GM21576 (cell line): ENCODE results near the gene TPI1.
"Not testable (repeated sequence)": the region's sequence is repeated elsewhere in the genome, so short reads cannot be mapped to it uniquely, and the experiment has no call there.

Experiments
- ATAC-seq: cut with Tn5 transposase; IDR thresholded peaks from one replicate; pipeline ENCODE4 v1.9.1; 2021; ENCODE audit warnings: mild to moderate bottlenecking, moderate library complexity; ENCODE audit not compliant: unreplicated experiment

Gene TPI1

DNA sequence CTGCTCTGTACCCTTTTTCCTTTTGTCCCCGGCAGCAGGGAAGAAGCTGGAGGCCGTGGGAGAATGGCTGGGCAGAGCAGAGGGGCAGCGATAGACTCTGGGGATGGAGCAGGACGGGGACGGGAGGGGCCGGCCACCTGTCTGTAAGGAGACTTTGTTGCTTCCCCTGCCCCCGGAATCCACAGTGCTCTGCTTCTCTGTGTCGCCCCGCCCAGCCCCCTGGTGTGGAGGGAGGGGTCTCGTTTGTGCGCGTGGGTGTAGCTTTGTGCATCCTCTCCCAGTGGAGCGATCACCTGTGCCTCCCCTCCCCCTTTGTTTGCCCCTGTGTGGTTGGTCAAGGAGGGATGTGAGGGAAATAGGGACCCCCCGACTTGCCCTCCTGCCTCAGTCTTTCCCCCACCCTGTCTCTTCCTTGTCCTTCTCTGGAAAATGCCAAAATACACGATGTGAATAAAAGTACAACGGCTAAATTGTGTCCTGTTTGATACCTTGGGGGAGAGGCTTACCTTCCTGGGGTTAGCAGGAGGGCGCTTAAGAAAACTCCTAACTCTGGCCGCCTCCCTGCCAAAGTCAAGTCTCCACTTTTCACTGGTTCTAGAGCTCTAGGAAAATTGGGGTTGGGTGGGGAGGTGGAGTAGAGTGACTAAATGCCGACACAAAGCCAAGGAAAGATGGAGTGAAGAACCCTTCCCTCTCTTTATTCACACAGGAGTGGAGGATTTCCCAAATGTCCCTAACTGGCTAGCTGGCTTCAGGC, 990 bp upstream of the TPI1 start:
- no peak for ATAC-seq

DNA sequence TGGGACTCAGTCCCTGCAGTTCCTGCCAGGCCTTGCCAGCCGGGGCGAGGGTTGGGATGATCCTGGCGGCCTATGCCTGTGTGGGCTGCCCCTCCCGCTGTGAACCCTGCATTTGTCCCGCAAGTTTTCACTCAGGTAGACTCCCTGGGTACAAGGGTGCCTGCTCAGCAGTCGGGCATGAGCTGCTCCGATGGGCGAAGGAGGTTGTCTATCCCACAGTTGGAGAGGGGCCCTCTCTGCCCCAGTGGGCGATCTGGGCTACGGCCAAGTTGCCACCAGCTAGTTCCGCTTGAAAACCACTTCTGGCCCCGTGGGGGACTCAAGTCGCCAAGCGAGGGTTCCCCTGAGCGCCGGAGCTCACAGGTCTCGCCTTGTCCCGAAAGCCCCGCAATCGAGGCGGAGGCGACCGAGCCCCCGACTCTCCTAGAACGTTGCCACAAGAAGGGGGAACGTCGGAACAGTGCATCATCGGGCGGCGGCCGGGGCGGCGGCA, 365 bp upstream of the TPI1 start:
- peak; percentile 6 for ATAC-seq

DNA sequence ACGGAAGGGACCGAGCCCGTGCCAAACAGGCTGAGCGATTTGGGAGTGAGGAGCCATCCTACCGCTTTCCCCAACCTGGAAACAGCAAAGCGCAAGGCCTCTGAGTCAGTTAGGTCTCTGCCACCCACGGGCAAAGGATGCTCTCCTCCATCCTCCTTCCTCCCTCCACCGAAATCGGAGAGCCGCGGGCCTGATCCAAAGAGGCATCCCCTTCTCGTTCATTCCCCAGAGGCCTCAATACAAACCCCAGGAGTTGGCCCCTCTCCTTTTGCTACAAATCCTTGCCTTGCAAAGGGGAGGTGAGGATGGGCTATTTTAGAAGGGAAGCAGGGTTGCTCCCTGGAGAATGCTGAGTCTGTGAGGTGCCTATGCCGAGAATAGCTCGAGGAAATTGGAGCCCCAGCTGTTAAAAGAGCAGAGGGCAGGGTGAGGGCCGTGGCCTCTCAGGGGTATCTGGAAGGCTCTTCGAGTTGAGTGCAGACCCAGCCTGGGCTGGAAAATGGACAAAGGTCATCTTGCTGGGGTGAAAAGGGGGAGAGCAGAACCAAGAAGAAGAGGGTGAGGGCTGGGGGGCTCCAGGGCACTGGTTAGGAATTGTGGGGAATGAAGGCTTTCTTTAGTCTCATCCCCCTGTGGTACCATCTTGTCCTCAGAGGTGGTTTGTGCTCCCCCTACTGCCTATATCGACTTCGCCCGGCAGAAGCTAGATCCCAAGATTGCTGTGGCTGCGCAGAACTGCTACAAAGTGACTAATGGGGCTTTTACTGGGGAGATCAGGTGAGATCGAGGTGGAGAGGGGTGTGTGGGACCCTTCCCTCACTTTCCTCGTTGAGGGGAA, 1.1 kb downstream of the TPI1 start:
- ATAC-seq, result no peak

DNA sequence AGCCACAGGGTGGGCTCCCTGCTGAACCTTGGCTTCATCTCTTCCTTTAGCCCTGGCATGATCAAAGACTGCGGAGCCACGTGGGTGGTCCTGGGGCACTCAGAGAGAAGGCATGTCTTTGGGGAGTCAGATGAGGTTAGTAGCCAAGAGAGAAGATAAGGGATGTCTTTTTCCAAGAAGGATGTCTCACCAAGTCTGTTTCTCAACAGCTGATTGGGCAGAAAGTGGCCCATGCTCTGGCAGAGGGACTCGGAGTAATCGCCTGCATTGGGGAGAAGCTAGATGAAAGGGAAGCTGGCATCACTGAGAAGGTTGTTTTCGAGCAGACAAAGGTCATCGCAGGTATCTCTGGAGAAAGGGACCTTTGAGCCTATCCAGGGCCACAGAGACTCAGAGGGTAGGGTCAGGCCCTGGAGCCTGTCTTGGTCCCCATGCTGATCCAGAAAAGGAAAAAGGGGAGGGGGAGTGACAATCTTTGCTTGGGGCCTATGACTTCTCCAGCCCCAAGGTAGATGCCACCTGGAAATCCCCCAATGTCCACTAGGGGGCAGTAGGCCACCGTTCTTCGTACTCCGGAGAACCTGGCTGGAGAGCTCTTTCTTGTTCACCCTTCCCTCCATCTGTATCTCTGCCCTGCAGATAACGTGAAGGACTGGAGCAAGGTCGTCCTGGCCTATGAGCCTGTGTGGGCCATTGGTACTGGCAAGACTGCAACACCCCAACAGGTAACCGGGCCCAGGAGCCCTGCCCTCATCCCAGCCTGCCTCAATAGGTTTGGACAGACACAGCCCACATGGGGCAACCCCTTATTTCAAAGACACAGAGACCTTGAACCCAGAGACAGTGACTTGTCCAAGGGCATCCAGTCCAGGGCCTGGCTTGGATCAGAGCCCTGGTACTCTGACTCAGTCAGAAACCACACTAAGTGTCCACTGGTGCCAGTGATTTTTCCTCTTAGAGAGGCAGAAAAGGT, 2.0 kb downstream of the TPI1 start:
- no peak for ATAC-seq

DNA sequence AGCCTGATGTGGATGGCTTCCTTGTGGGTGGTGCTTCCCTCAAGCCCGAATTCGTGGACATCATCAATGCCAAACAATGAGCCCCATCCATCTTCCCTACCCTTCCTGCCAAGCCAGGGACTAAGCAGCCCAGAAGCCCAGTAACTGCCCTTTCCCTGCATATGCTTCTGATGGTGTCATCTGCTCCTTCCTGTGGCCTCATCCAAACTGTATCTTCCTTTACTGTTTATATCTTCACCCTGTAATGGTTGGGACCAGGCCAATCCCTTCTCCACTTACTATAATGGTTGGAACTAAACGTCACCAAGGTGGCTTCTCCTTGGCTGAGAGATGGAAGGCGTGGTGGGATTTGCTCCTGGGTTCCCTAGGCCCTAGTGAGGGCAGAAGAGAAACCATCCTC, 3.0 kb downstream of the TPI1 start:
- ATAC-seq, result not testable (repeated sequence)

DNA sequence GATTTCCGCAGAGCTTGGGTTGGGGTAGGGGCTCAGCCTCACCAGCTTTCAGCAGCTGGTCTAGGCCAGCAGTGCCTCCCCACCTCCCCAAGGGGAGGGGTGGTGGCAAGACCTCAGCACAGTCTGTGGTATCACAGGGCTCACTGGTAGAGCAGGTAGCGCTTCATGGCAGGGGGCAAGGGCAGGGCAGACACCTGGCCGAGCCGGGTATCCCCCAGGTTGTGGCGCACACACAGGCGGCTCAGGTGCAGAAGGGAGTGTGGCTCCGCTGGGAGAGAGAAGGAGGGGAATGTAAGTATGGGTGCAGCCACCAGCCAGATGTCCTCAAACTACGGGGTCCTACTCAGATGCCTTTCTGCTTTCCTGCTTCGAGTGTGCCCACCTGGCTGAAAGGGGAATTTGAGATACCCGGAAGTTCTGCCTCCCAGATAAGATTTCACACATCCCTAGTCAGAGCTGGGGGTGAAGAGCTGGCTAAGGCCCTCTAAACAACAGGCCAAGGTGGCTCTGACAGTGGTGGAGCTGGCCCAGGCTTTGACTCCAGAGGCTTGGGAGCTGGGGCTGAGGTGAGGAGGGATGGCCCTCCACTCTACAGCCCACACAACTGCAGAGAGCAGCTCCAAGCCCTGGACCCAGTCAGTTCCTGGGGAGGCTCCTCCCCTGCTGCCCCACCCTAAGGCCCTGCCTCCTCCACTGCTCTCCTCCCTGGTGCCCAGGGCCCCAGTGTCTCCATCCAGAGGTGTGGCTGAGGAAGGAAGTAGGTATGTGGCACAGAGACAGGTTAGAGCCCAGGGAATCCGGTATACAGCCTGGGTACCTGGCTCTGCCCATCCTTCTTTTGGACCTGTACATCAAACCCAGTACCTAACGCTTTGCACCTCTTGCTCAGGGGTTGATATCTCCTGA, 4.0 kb downstream of the TPI1 start:
- no peak for ATAC-seq

DNA sequence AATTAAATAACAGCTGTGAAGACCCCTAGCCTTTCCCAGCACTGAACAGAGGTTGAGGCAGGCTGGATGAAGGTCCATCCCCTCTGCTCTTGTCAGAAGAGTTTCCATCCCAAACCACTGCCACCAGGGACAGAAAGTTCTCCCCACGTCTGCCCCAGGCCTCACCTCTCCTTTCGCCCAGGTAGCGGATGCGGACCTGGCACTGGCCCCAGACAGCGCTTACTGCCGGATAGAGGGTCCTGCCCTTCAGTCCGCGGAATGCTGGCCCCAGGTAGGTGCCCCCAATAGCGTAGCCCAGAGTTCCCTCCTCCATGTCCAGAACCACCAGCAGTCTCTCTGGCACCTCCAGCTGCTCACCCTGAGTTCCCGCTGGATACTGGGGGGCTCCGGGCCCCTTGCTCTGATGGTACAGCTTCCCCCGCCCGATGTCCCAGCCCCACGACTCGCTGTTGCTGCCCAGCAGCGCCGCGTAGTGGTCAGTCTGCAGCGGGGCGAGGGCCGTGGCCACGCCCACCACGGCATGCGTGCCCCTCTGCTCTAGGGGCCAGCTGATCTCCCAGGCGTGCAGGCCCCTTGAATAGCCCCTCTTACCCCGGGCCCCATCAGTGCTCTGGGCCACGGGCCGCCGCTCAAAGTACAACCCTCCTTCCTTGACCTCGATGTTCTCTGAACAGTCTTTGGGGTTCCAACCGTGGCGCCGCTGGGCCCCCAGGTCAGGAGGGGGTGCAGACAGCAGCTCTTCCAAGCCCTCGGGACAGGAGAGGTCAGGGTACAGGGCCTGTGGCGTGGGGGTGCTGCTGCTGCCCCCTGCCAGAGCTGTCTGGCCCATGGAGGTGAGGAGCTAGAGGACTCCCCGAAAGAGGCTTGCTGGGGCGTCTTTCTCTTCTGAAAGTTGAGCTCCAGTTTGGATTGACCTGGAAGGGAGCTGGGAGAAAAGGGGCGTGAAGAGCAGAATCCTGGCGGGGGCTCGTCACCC, 5.0 kb downstream of the TPI1 start:
- ATAC-seq, result no peak

DNA sequence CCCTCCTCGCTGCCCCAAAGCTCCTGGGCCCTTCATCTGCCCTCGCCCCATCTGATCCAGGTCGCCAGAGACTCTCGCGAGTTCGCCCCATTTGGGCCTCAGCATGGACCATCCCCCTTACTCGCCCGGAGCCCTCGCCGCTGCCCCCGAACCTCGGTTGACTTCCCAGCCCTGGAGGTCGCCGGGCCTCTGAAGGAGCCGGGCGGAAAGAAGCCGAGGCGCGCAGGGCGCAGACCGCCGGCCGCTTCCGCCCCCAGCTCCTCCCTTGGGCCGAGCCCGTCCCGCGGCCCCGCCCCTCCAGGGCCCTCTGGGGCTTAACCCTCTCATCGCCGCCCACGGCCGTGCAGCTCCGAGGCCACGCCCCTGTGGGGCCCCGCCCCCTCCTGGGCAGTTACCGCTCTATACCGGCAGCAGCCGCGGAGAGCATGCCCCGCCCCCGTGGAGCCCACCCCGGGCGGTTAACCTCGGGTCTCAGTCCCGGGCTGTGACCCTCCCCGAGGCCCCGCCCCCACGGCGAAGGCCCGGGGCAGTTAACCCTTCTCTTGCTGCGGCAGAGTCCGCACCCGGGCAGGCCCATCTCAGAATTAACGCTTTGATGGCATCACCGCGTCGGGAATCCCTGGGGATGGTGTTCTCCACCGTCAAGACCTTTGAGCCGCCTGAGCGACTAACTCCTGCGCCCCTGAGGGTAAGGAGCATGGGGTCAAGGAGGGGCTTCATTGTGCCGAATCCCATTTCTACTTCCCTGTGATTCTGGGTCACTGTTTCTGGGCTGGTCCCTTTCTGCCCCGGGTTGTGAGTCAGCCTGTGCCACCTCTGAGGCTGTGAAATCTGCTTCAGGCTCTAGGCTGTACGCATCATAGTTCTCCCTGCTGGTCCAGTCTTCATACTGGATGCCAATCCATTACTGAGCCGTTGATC, 6.0 kb downstream of the TPI1 start, which contains the start of gene SPSB2:
TSS of gene SPSB2 (minus strand) at position 210 of the 921 bp plus-strand sequence. CDS start 402 bp downstream, outside the sequence.
- ATAC-seq, result peak; percentile 62

DNA sequence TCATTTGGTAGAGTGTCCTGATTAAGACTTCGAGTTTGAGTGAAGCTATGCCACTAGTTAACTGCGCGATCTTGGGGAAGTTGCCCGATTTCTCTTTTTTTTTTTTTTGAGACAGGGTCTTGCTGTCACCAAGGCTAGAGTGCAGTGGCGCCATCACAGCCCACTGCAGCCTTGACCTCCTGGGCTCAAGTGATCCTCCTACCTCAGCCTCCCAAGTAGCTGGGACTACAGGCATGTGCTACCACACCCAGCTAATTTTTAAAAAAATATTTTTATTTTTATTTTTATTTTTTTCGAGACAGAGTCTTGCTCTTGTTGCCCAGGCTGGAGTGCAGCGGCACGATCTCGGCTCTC, 6.7 kb downstream of the TPI1 start:
- not testable (repeated sequence) for ATAC-seq

DNA sequence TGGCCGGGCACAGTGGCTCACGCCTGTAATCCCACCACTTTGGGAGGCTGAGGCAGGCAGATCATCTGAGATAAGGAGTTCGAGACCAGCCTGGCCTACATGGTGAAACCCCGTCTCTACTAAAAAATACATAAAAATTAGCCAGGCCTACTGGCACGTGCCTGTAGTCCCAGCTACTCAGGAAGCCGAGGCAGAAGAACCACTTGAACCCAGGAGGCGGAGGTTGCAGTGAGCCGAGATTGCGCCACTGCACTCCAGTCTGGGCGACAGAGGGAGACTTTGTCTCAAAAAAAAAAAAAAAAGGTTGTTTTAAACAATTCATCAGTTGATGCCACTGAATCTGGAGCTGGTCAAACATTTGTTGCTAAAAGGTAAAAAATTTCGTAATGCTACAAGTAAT, 12.5 kb downstream of the TPI1 start:
- ATAC-seq, result not testable (repeated sequence)

DNA sequence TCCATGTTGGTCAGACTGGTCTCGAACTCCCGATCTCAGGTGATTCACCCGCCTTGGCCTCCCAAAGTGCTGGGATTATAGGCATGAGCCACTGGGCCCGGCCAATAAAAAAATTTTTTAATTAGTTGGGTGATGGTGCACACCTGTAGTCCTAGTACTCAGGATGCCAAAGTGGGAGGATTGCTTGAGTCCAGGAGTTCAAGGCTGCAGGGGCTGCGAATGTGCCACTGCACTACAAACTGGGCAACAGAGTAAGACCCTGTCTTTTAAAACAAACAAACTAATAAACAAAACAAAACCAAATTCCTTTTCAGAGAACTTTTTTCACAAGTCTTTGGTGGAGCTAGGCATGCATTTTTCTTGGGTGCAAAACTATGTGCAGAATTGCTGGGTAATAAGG, 15.9 kb downstream of the TPI1 start:
- no peak for ATAC-seq

DNA sequence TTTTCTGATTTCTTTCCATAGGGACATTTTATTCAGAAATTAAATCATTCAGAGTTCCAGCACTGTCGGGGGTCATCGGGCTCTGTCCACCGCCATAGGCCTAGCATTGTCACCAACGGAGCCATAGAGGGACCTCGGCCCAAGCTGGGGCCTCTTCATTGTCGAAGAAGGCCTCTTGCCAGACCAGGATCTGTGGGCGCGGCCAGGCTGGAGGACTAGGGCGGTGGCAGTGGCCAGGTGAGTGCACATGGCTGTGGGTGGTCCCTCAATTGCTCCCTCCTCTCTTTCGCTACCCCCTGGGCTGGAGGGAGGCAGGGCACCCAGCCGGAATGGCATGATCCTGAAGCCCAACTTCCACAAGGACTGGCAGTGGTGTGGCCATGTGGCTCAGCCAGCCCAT, 16.4 kb downstream of the TPI1 start:
- ATAC-seq, result no peak

DNA sequence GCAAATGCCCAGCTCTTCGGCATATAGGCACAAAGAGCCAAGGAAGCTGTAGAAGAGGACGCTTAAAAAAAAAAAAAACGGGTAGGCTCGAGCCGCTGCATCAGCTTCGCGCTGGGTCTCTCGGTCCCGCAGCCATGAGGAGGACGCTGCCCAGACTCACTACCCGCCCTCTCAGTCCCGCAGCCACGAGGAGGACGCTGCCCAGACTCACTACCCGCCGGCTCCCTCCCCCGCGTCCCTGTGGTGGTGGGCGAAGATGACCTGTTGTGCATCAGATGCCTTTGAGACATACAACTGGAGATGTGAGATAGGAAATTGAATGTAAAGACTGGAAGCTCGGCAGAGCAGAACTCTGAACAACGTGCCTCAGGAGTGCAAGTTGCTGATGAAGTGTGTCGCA, 17.2 kb downstream of the TPI1 start:
- ATAC-seq, result no peak

DNA sequence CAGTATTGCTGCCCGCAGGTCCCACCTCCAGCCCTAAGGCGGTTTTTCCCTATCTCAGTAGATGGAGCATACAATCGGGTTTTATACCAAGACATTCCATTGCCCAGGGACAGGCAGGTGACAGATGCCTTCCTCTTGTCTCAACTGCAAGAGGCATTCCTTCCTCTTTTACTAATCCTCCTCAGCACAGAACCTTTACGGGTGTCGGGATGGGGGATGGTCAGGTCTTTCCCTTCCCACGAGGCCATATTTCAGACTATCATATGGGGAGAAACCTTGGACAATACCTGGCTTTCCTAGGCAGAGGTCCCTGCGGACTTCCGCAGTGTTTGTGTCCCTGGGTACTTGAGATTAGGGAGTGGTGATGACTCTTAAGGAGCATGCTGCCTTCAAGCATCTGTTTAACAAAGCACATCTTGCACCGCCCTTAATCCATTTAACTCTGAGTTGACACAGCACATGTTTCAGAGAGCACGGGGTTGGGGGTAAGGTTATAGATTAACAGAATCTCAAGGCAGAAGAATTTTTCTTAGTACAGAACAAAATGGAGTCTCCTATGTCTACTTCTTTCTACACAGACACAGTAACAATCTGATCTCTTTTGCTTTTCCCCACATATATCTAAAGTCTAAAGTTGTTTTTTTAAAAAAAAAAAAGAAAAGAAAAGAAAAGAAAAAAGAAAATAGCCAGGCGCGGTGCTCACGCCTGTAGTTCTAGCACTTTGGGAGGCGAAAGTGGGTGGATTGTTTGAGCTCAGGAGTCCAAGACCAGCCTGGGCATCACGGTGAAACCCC, 19.1 kb downstream of the TPI1 start:
- ATAC-seq, result not testable (repeated sequence)

DNA sequence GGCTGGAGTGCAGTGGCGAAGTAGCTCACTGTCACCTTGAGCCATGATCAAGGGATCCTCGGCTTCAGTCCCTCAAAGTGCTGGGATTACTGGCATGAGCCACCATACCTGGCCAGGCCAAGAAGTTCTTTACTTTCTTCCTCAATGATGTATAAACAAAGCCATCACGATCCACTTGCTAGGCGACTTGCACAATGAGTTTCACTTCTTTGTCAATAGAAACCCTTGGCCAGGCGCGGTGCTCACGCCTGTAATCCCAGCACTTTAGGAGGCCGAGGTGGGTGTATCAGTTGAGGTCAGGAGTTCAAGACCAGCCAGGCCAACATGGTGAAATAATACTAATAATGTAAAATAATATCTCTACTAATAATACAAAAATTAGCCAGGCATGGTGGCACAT, 20.1 kb downstream of the TPI1 start:
- ATAC-seq, result no peak

DNA sequence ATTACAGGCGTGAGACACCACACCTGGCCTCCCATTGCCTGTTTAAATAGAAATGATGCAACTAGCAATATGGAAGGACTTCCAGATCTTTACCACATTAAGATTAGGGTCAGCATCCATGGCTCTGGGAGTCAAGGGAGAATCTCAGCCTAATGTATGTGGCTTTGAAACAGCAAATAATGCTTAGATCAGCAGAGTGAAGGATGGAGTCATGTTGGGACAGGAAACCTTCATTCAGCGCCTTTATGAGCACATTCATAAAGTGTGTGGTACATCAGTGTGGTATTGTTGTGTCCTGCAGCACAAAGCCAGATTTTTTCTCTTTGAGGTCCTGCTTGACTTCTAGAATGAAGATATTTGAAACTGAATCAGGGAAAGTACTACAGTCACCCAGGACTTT, 21.0 kb downstream of the TPI1 start:
- no peak for ATAC-seq

DNA sequence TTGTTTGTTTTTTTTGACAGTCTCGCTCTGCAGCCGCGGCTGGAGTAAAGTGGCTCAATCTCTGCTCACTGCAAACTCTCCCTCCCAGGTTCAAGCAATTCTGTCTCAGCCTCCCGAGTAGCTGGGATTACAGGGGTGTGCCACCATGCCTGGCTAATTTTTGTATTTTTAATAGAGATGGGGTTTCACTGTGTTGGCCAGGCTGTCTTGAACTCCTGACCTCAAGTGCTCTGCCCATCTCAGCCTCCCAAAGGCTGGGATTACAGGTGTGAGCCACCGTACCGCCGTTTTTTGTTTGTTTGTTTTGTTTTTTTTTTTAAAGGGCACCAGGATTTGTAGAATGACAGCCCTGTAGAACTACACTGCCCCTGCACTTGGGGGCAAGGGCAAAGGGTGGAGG, 21.5 kb downstream of the TPI1 start:
- not testable (repeated sequence) for ATAC-seq
